A673 (cell line): ENCODE measurements around the gene KRT27. TPM values are rescaled to one million over a fixed set of nuclear protein-coding genes. Genes with fewer than 3 reads are reported as not detected.

ENCODE experiments used
- BruUV-seq: library from RNA; stranded (reverse); fragments of 400-500 nt; replicated peaks from 2 replicates; lab custom pipeline; 2021; lab: Mats Ljungman, UMichigan
- CTCF ChIA-PET: fragments of 300-600 bp; sonication (Branson Sonifier 250); formaldehyde crosslinking; loops from one replicate; lab custom pipeline; 2022; ENCODE audit warnings: antibody characterized with exemption; lab: Charles Lee
- POLR2A ChIA-PET: fragments of 300-600 bp; sonication (Branson Sonifier 250); formaldehyde crosslinking; loops from one replicate; lab custom pipeline; 2022; ENCODE audit warnings: antibody characterized with exemption; ENCODE audit not compliant: low non-redundant PET; lab: Charles Lee
- DNase-seq: peaks from one replicate; pipeline ENCODE4 v3.0.0-alpha.2; 2015; ENCODE audit warnings: low spot score
- H3K27ac ChIP-seq: fragments of 200-600 bp; sonication (generic); 2 replicates; pipeline ENCODE4 v1.5.1; 2016; ENCODE audit warnings: mixed run types, low read depth, mild to moderate bottlenecking, mixed read lengths, antibody characterized with exemption, low read length; ENCODE audit not compliant: poor library complexity, severe bottlenecking
- H3K27me3 ChIP-seq: fragments of 200-600 bp; sonication (generic); replicated peaks from 2 replicates; pipeline ENCODE4 v1.6.1; 2017; ENCODE audit warnings: mixed run types, low read depth, mild to moderate bottlenecking, mixed read lengths, antibody characterized with exemption, low read length; ENCODE audit not compliant: insufficient read depth, poor library complexity
- H3K36me3 ChIP-seq: fragments of 200-600 bp; sonication (generic); 2 replicates; pipeline ENCODE4 v1.6.1; 2016; ENCODE audit warnings: mixed run types, mild to moderate bottlenecking, mixed read lengths, antibody characterized with exemption, low read length; ENCODE audit not compliant: insufficient read depth, poor library complexity, severe bottlenecking
- H3K4me1 ChIP-seq: fragments of 200-600 bp; sonication (generic); 2 replicates; pipeline ENCODE4 v1.6.1; 2017; ENCODE audit warnings: mixed run types, mild to moderate bottlenecking, mixed read lengths, antibody characterized with exemption, low read length; ENCODE audit not compliant: insufficient read depth, poor library complexity, severe bottlenecking
- H3K4me3 ChIP-seq: fragments of 200-600 bp; sonication (generic); 2 replicates; pipeline ENCODE4 v1.5.1; 2016; ENCODE audit warnings: low read depth, mixed run types, mild to moderate bottlenecking, mixed read lengths, low read length; ENCODE audit not compliant: poor library complexity, severe bottlenecking
- H3K9me3 ChIP-seq: fragments of 200-600 bp; sonication (generic); 2 replicates; pipeline ENCODE4 v1.6.1; 2016; ENCODE audit warnings: mixed run types, low read depth, mild to moderate bottlenecking, mixed read lengths, antibody characterized with exemption, low read length; ENCODE audit not compliant: poor library complexity, severe bottlenecking
- EZH2 ChIP-seq: fragments of 200-600 bp; sonication (generic); IDR thresholded peaks from 2 replicates; pipeline ENCODE4 v1.6.1; 2017; ENCODE audit warnings: borderline replicate concordance, low read depth, mild to moderate bottlenecking, mixed read lengths, antibody characterized with exemption, low read length; ENCODE audit not compliant: poor library complexity, severe bottlenecking
- intact Hi-C: fragments of 100-400 bp; cut with micrococcal nuclease; formaldehyde crosslinking; loops from one replicate; pipeline ENCODE4 v1.10.0; 2022; ENCODE audit not compliant: unreplicated experiment
- total RNA-seq: library from RNA; stranded (reverse); gene quantifications from 2 replicates; pipeline ENCODE4 v1.2.3, GENCODE V29; 2021
- TF ChIP-seq, protein P1 (sequence below): fragments of 300-800, 200-600 bp; sonication (generic); conservative IDR thresholded peaks from 2 replicates; pipeline ENCODE4 v1.5.1; 2017; ENCODE audit warnings: low read depth, mild to moderate bottlenecking, antibody characterized with exemption, low read length, moderate library complexity, mixed read lengths

KRT27 gene
- total RNA-seq, 1 experiment from 2014 or later = not detected

DNA sequence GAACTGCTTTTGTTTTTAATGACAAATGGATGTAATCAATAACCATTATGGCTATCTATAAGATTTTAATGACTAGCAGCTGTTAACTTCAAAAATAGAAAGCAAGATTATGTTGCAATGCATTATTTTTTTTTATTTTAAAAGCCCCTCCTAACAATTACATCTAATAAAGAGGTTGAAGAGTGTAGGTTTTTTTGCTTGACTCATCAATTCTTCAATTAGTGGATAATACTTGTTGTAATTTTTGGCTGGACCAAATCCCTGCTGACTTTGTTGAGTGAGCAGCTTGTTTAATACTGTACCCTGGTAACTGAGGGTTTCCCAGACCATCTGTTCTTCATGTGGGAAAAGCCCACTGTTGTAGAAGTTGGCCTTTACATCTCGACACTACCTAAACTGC is 51.4 kb downstream of the KRT27 start:
- no TSS peak for BruUV-seq

DNA sequence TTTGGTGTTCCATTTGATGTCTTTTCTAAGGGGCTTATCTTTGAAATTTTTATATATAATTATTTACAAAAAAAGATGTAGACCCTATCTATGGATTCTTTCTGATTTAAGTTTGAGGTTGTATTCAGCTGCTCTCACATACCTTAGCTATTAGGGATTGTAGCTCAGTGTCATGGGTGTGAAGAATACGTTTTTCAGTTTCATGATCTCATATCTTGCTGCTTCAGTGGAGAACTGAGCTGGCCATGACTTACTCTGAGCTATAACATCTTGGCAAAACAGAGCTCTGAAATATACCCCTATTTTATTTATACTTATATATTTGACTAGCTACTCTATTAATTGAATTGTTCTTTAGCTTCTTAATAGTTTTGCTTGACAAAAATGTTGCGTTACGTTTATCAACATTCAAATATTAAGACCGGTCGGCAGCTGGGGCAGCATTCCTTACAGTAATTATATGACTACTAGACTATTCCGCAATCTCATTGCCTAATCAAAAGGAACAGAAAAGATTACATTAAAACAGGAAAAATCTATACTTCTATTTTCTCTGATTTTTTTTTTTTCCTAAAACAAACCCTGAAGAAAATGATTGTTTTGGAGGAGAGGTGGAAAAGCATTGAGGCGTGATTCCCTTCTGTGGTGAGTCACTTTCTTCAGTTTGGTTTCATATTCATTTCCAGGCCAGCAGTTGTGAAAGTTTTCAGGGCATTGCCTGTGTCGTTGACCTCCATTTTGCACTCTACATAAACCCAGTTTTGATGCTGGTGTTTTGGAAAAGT is 54.7 kb downstream of the KRT27 start:
- no peak for DNase-seq
- POLR2A ChIA-PET = no interaction called here
- Histone ChIP-seq H3K9me3 (no peaks in the 10 kb centered on the region), H3K4me1 (no peaks in the 10 kb centered on the region), H3K27me3 (no peaks in the 10 kb centered on the region), H3K4me3 (no peak overlapping the region), H3K27ac (no peak overlapping the region), H3K36me3 (no peaks in the 10 kb centered on the region)
- TF ChIP-seq, protein P1, sequence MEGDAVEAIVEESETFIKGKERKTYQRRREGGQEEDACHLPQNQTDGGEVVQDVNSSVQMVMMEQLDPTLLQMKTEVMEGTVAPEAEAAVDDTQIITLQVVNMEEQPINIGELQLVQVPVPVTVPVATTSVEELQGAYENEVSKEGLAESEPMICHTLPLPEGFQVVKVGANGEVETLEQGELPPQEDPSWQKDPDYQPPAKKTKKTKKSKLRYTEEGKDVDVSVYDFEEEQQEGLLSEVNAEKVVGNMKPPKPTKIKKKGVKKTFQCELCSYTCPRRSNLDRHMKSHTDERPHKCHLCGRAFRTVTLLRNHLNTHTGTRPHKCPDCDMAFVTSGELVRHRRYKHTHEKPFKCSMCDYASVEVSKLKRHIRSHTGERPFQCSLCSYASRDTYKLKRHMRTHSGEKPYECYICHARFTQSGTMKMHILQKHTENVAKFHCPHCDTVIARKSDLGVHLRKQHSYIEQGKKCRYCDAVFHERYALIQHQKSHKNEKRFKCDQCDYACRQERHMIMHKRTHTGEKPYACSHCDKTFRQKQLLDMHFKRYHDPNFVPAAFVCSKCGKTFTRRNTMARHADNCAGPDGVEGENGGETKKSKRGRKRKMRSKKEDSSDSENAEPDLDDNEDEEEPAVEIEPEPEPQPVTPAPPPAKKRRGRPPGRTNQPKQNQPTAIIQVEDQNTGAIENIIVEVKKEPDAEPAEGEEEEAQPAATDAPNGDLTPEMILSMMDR = no peak
- TF ChIP-seq EZH2 = no peak
- BruUV-seq = no TSS peak
- intact Hi-C loops = no loop called here
- CTCF ChIA-PET = no interaction called here

More for the DNA sequence above, 51.4 kb downstream of the KRT27 start:
- Histone ChIP-seq H3K4me3 (no peak overlapping the region), H3K27me3 (no peaks in the 10 kb centered on the region), H3K9me3 (no peaks in the 10 kb centered on the region), H3K36me3 (no peaks in the 10 kb centered on the region), H3K27ac (no peak overlapping the region), H3K4me1 (no peaks in the 10 kb centered on the region)
- POLR2A ChIA-PET = no interaction called here
- DNase-seq = no peak
- TF ChIP-seq, protein P1 = no peak
- intact Hi-C loops = no loop called here
- CTCF ChIA-PET = no interaction called here

DNA sequence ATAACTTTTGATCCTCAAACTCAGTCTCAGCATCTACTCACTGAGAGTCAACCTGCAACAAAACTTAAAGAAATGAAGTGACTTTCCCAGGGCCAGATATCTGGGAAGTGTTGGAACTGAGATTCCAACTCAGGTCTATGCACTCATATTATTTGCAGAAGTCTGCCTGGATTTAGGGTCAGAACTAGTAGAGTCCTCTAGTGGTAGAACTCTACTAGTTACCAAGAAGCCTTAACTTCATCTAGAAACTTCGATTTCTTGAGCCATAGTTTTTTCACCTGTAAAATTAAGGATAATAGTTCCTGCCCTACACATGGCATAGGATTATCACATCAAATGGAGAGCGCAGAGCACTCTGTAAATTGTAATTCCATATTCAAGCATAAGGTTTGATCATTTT is 55.4 kb downstream of the KRT27 start:
- no peaks in the 10 kb centered on the region for H3K9me3 ChIP-seq
- intact Hi-C loops = no loop called here
- DNase-seq = no peak
- no peak overlapping the region for H3K4me3 ChIP-seq
- ChIA-PET CTCF (no interaction called here), POLR2A (no interaction called here)
- H3K4me1 ChIP-seq = no peaks in the 10 kb centered on the region
- no peaks in the 10 kb centered on the region for H3K36me3 ChIP-seq
- H3K27me3 ChIP-seq = no peaks in the 10 kb centered on the region
- TF ChIP-seq, protein P1 = no peak
- no peak for TF ChIP-seq EZH2
- no peak overlapping the region for H3K27ac ChIP-seq
- BruUV-seq = no TSS peak

Other genes starting within 250 kb of the KRT27 start
- gene CCR7, start 217.1 kb downstream of the KRT27 start, total RNA-seq = 0.30 and 0.55 TPM in 2 replicates
- gene SMARCE1, start 134.7 kb downstream of the KRT27 start, total RNA-seq = 91.4 and 108 TPM in 2 replicates
- not detected in 2 replicates for gene KRT222, start 117.4 kb downstream of the KRT27 start, total RNA-seq
- not detected in 2 replicates for gene KRT24, start 78.8 kb downstream of the KRT27 start, total RNA-seq
- gene KRT25, start 27.2 kb downstream of the KRT27 start, total RNA-seq = 0.28 and 0.42 TPM in 2 replicates
- gene KRT26, start 10.3 kb downstream of the KRT27 start, total RNA-seq = not detected in 2 replicates
- gene KRT28, start 17.4 kb upstream of the KRT27 start, total RNA-seq = not detected in 2 replicates
- 35.0 and 36.2 TPM in 2 replicates for gene KRT10, start 40.1 kb upstream of the KRT27 start, total RNA-seq
- not detected in 2 replicates for gene KRT12, start 84.7 kb upstream of the KRT27 start, total RNA-seq
- gene KRT20, start 102.7 kb upstream of the KRT27 start, total RNA-seq = not detected in 2 replicates
- not detected in 2 replicates for gene KRT23, start 155.1 kb upstream of the KRT27 start, total RNA-seq
- not detected in 2 replicates for gene KRT39, start 184.4 kb upstream of the KRT27 start, total RNA-seq
- gene KRT40, start 201.8 kb upstream of the KRT27 start, total RNA-seq = 0.98 and 1.1 TPM in 2 replicates
- not detected in 2 replicates for gene KRTAP3-3, start 211.6 kb upstream of the KRT27 start, total RNA-seq
- gene KRTAP3-2, start 217.4 kb upstream of the KRT27 start, total RNA-seq = not detected in 2 replicates
- not detected in 2 replicates for gene KRTAP3-1, start 226.6 kb upstream of the KRT27 start, total RNA-seq
- gene KRTAP1-5, start 244.7 kb upstream of the KRT27 start, total RNA-seq = not detected in 2 replicates
- not detected in 2 replicates for gene KRTAP1-4, start 247.6 kb upstream of the KRT27 start, total RNA-seq